Hematopoietic multipotent progenitor cell treated with erythropoietin and hydrocortisone succinate and interleukin-3 and kit ligand, for 15 days (in vitro differentiated cells): Measurements from ENCODE around the gene KRT23.

Source experiments
- DNase-seq: peaks from one replicate; pipeline ENCODE4 v3.0.0-alpha.2; 2015; ENCODE audit warnings: low spot score

Gene KRT23, protein sequence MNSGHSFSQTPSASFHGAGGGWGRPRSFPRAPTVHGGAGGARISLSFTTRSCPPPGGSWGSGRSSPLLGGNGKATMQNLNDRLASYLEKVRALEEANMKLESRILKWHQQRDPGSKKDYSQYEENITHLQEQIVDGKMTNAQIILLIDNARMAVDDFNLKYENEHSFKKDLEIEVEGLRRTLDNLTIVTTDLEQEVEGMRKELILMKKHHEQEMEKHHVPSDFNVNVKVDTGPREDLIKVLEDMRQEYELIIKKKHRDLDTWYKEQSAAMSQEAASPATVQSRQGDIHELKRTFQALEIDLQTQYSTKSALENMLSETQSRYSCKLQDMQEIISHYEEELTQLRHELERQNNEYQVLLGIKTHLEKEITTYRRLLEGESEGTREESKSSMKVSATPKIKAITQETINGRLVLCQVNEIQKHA

DNA sequence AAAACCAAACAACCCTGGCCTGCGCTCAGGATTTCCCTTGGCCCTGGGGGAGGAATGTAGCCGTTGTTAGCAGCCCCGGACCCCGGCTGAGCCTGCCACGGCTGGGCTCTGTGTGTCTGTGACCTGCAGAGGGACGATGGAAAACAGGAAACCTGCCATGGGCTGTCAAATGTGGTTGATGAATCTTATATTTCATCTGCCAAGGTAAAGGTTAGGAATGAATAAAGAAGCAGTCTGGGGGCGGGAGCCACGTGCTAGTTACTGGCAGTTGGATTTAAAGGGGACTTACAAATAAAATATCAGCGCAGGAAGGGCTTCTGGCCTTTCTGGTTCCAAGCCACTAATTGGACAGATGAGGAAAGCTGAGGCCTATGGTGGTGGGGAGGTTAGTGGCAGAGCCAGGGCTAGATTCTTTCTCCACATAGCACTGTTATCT is at the start of gene KRT23:
TSS of gene KRT23 (minus strand) at position 263 of the 436 bp plus-strand sequence. CDS start 1,043 bp downstream, outside the sequence.
- no peak for DNase-seq

DNA sequence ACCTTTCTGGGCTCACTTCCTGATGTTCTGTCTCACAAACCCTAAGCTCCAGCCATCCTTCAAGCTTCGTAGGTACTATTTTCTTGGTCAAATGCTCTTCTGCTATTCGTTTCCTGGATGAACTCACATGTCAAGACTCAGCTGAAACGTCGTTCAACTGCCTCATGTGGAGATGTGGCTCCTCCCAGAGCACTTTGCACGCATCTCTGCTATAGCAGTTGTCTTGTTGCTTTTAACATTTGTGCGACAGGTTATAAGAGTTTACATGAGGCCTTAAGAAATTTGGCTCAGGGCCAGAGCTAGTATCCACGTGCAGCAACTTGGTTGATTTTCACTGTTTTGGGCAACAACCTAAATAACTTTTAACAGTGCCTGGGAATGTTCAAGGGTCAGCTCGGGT is 49.5 kb upstream of the KRT23 start:
- DNase-seq = no peak

DNA sequence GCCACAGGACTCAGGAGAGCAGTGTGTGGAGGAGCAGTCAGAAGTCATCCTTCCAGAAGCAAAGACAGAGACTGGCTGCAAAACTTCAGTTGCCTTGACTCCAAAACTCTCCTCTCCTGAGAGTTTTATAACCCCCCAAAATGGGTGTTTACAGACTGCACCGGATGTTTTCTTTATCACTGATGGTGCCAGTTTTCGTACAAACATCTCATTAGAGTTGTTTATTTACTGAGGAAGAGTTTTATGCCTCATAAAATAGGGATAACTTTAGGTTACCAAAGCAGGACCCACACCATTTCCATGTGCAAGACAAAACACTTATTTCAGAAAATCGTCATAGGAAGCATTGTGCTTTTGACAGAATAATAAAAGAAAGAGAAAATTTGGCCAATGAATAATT is 46.8 kb upstream of the KRT23 start, which contains the start of gene KRT40:
TSS of gene KRT40 (minus strand) at position 101 of the 400 bp plus-strand sequence. CDS start at position 48, 53 bp downstream.
- no peak for DNase-seq

DNA sequence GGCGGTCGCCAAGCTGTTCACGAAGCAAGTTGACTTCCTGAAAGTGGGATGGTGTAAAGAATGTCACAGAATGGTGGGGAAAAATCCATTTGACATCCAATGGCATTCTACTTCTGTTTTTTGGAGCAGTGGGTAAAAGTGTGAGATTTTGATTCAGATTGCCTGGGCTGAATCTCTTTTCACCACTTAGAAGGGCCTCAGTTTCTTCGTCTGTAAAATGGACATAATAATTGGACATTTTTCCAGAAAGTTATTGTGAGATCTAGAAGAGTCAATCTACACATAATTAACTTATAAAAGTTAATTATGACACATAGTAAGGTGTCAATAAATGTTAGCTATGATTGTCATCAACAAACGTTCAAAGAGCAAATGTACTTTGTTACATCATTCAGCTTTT is 43.7 kb upstream of the KRT23 start:
- DNase-seq = no peak

DNA sequence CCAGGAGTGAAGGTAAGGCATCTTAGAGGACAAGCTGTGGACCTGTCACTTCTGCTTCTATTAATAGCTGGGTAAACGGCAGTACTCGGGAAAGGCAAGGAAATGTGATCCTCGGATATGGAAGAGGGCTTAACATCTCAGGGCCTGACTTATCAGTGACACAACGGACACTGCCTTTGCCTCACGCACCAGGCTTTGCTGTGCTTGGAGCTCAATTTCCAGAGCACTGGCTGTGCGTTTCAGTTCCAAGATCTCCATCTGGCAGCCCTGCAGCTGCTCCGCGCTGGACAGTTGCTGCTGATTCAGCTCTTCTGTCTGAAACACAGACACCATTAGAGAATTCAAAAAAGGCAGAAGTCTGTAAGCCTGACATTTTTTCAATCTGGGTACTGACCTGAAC is 43.1 kb upstream of the KRT23 start:
- no peak for DNase-seq

DNA sequence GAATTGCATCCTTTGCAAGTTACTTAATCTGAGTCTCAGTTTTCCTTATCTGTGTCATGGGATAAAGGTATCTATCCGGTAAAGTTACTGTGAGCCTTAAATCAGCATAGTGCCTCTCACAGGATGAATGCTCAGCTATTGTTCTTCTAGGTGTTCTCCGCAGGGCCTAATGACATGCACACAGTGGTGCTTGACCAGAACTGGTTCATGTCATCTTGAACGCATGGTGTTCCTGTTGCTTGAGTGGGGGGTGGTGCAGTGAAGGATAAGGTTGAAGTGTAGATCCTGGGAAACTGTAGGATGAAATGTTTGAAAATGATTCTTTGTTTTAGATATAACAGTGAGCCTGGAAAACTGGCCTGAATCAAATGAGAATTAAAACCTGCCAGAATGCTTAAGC is 42.7 kb upstream of the KRT23 start:
- DNase-seq = no peak

DNA sequence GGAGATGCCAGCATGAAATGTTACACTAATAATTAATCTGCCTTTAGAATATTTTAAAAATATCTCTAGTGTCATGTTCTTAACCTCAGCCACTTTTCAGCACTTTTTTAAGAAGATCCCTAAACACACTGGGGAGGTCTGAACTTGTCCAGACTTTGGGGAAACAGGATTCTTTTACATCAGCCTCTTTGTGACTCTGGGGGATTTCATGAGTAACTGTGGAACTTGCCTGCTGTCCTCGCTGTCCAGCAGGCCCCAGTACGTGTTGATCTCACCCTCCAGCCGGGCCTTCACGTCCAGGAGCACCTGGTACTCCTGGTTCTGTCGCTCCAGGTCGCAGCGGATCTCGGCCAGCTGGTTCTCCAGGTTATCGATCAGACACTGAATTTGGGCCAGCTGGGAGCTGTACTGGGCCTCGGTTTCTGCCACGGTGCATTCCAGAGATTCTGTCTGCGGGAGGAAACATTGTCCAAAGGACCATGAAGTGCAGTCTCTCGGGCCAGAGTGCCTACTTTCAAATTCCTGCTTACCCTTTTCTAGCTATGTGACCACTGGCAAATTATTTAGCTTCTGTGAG is 41.2 kb upstream of the KRT23 start:
- no peak for DNase-seq

DNA sequence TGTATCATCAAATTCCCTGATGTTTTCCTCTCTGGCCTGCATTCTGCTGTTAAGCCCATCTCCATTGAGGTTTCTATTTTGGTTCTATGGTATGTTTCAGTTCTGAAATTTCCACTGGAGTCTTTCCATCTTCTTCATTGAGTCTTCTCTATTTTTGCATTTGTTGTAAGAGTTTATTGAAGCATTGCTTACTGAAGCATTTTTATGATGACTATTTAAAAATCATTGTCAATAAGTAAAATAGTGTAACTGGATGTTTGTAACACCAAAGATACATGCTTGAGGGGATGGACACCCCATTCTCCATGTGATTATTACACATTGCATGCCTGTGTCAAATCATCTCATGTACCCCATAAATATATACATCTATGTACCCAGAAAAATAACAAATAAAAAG is 38.1 kb upstream of the KRT23 start:
- DNase-seq = no peak

DNA sequence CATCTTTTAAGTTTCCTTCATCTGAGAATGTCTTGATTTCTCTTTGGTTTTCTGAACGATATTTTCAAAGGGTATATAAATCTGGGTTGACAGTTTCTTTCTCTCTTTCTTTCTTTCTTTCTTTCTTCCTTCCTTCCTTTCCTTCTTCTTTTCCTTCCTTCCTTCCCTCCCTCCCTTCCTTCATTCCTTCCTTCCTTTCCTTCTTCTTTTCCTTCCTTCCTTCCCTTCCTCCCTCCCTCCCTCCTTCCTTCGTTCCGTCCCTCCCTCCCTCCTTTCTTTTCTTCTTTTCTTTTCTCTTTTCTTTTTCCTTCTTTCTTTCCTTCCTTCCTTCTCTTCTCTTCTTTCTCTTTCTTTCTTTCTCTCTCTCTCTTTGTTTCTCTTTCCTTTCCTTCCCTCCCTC is 36.9 kb upstream of the KRT23 start:
- DNase-seq = no peak

DNA sequence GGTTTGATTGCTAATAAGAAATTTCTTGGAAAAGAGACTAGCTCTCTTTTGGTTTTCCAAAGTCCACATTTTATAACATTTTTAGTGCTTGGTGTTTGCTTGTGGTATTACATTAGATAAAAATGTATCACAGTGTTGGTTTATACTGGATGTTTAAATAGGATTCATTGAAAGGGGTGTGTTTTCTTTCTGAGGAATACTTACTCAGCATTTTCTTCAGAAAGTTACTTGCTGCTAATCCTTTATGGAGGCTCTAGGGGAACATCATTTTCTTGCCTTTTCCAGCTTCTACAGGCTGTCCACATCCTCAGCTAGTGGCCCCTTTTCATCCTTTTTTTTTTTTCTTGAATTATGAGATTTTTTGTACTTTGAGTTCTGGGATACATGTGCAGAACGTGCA is 30.1 kb upstream of the KRT23 start:
- no peak for DNase-seq

DNA sequence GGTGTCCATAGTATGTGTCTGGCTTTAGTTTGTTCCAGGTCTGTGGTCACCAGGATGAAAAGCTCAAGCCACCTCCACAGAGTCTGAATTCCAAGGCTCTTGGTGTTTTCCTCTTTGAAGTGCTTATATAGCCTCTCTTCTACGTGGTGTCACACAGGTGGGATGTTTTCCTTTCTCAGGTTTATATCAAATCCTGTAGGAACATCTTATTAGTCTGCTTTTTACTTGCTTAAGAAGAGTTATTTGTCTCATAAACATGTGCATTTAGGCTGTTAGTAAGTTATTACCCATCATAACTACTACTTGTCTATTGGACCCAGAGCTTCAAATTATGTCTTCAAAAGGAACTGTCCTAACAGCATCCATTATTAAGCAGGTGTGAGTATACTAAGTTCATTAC is 29.4 kb upstream of the KRT23 start, which contains the start of gene KRT39:
TSS of gene KRT39 (minus strand) at position 101 of the 400 bp plus-strand sequence. CDS start at position 9, 92 bp downstream.
- DNase-seq = no peak

DNA sequence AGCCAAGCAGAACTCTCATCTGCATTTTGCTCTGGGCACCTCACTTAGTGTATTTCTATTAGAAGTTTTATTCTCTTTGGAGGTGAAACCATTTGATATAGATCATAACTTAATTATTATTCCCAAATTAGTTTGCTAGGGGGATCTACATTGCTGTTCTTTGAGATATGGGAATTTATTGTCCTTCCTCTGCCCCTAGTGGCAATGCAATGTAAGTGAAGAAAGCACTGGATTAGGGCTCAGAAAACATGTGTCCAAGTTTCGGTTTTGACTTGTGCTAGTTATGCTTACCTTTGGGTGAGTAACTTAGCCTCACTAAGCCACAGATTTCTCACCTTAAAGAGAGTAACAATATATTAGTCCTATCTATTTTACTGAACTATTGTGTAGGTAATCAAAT is 26.4 kb upstream of the KRT23 start:
- peak; percentile 14 for DNase-seq

DNA sequence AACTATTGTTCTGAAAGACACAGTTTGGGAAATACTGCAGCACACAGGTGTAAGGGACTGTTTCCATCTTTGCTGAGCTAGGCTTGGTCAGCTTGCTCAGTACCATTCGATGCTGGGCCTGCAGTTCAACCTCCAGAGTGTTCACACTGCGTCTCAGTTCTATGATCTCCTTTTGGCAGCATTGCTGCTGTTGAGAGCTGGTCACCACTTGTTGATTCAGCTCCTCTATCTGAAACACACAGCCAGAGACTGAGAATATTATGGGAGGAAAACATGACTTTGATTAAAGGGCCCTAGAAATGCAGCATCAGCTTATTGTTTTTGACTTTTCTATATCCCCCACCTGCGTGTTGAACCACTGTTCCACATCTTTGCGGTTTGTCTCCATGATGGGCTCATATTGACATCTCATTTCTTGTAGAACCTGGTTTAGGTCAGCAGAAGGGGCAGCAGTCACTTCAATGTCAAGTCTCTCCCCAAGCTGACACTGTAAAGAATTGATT is 24.7 kb upstream of the KRT23 start:
- DNase-seq = no peak

DNA sequence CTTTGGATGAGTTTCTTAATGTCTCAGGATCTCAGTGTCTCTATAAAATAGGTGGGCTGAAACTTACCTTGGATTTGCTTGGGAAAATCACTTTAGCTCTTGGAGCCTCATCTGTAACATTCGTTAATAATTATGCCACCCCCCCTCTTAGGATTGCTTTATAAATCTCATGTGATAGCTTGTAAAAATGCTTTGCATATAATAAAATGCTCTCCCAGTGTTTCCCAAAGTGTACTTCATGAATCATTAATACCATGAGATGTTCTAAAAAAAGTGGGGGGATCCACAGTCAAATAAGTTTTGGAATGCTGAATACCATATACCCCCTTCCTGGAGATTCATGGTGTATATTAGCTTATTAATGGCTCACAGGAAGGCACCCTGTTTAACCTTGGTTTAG is 24.1 kb upstream of the KRT23 start:
- no peak for DNase-seq

DNA sequence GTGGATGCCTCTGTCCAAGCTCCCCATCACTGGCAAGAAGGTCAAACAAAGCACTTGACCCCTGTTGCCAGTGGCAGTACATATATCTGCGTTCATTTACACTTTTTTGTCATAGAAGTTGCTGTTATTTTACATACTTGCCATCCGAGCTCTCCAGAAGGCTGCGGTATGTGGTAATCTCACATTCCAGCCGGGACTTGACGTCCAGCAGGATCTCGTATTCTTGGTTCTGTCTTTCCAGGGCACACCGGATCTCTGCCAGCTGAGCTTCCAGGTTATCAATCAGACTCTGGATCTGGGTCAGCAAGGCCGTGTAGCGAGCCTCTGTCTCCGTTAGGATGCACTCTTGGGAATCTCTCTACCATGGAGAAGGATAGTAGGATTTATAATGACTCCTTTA is 22.7 kb upstream of the KRT23 start:
- DNase-seq = no peak

DNA sequence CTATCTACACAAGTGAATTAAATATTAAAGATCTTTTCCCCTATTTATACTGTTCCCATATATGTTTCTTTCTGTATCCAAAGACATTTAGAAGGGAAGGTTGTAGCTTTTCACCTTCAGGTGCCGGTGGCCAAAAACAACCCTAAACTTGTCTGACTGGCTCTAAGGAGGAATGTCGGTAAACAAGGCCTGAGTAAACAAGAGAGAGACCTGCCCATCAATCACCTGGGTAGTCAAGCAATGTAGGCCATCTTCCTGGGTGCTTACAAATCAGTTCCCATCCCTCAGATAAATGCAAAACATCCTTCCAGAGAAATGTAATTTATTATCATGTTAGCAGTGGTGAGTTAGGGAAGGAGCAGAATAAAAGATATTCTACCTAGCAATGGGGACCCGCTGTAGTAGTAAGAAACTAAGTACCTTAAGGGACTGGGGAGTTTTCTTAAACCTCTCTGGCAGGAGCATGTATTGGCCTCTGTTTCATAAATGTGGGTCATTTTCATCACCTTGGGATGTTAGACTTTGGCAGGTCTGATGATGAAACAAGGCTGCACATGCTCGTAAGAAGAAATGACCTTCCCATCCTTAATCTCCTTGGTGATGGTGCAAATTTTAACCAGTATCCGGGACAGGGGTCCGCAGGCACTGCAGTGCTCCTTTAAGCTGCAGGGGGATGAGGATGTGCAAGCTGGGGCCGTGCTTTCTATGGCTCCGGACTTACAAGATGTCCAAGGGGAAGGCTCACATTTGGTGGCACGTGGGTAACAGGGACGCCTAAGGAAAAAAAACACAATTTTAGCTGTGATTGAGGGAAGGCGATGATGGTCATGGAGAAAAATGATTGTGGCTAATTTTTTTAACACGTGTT is 20.9 kb upstream of the KRT23 start:
- no peak for DNase-seq

DNA sequence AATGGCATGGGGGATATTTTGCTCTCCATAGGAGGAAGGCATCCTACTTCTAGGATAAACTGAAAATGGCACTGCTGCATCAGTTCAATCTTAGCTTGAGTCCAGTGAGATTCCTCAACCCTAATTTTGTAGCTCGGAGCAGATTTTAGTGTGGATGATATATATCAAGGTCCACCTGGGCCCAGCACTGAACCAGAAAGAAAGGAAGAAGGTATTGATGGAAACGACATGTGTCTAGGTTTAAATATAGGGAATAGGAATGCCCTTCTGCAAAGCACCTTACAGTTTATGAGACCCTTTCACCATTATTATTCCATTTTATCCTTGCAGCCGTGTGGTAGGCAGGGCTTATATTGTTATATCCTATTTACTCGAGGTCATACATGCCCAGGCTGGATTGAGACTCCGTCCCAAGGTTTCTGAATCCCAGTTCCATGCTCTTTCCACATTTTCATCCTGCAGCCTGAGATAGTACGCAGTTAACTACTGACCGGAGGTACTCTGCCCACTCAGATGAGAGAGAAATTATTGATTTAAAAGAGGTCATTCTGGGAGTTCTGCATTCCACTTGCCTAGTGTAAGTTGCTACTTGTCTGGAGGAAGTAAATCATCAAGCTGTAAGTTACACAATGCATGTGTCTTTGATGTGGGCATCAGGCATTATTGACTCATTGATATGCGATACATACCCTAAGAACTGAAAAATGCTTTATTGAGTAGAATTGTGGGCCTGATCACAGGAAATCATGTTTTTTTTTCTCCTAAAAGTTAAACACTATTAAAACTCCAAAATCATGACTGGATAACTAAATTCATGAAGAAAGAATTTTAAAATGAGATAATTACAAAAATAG is 19.2 kb upstream of the KRT23 start:
- DNase-seq = no peak

DNA sequence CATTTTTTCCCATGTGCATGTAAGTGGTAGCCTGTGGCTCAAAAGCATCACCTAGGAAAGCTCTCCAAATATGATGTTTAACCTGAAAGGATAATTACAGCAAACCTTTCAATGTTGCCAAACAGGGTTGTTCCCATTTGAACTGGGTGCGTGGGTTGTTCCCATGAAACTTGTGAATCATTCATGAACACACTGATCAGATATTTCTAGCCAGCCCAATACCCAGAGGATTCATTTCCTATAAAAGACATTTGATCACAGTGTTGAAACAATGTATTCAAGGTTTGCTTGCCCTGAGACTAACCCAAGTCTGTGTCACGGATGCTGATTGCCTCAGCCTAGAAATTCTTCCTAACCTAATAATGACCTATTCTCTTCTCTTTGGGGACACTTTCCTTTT is 16.4 kb upstream of the KRT23 start:
- DNase-seq = no peak

DNA sequence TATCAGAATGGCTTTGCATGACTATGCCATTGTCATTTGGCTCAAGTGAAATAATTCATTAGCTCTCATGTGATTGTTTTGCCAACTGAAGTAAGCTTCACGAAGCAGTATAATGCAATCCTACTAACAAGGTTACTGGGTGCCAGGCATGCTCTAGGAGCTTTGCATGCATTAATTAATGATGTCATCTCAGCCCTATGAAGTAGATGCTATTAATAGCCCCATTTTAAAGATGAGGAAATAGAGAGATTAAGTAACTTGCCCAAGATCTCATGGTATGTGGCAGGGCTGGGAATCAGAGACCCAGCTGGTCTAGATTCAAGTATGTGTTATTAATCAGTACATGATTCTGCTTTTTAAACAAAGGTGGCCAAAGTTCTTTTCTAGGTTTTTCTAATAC is 15.2 kb upstream of the KRT23 start:
- DNase-seq = no peak

DNA sequence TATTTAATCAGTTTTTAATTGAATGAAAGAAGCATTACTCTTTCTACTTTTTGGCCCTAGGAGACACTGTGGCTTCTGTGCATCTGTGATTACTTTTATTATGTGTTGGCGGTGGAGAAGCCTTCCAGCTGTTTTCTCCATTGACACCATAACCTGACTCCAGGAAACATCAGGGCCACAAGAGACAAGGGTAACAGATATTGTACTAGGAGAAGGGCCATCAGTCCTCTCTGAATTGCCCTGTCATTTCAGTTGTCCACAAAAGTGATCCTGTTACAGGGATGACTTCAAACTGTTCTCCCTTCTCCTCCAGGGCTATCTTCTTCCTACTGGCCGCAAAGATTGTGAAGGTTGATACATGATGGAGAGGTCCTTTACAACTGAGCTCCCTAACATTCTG is 14.7 kb upstream of the KRT23 start:
- no peak for DNase-seq

DNA sequence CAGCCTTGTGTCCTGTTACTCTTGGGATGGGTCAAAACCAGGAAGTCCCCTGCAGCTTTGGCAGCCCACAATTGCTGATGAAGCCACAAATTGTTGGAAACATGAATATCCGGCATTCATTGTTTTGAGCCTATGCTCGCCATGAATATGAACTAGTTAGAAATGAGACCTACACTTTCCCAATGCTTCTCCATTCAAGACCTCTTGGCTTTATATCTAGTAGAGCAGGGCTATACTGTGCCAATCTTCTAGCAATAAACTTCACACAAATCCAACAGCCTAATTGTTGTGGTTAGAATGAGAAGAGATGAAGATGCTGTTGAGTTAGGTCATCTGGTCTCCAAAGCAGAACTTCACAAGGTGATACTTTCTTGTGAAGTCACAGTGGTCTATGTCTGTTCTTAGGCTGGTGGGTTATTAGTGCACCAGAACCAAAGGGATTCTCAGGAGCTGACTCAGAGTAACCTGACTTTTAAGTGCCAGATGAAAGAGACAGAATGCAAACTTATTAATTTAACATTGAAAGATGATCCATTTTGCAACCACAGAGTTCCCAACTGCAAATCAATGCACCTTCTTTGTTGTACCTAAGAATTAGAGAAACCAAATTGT is 13.7 kb upstream of the KRT23 start:
- no peak for DNase-seq
